Body of pancreas (tissue), 4 donors: ENCODE measurements around the gene SFXN5. TPM values are rescaled to one million over a fixed set of nuclear protein-coding genes. Genes with fewer than 3 reads are reported as not detected.

Experiments
- ATAC-seq: fragments of 150-250 bp; one replicate; pipeline ENCODE4 v1.9.1; 2016
- DNase-seq, 4 donors: peaks; one replicate each; pipeline ENCODE4 v3.0.0-alpha.2; 2019
- H3K27ac ChIP-seq, 4 donors: fragments of 200-600 bp; sonication (generic); 1 replicate in 3 of 4; 2 replicates in 1 of 4; pipeline versions ENCODE4 v1.5.1 to v1.6.1; 2016 to 2019; ENCODE audit warnings: mild to moderate bottlenecking in 1 of 4, mixed read lengths in 1 of 4, moderate library complexity in 1 of 4
- H3K27me3 ChIP-seq, 2 donors: fragments of 200-600 bp; sonication (generic); one replicate each; pipeline ENCODE4 v1.6.0; 2016; ENCODE audit warnings: mild to moderate bottlenecking in 1 of 2
- H3K36me3 ChIP-seq, 2 donors: fragments of 200-600 bp; sonication (generic); replicated peaks in 1 of 2; 2 replicates each; pipeline ENCODE4 v1.5.1; 2016; ENCODE audit warnings: low read depth in 2 of 2; ENCODE audit not compliant: insufficient read depth in 1 of 2
- H3K4me1 ChIP-seq: fragments of 200-600 bp; sonication (generic); one replicate; pipeline ENCODE4 v1.6.0; 2016
- H3K4me3 ChIP-seq, 2 donors: fragments of 200-600 bp; sonication (generic); 1 replicate in 1 of 2; 2 replicates in 1 of 2; pipeline ENCODE4 v1.5.1; 2016 to 2019
- H3K9me3 ChIP-seq, 3 donors: fragments of 200-600 bp; sonication (generic); 1 replicate in 2 of 3; 2 replicates in 1 of 3; pipeline ENCODE4 v1.5.1; 2016
- CTCF ChIP-seq, 7 experiments: fragments of 450-650 bp in 4 of 7; fragments of 200-600 bp in 3 of 7; sonication (generic) in 3 of 7; IDR thresholded peaks; one replicate each; pipeline ENCODE4 v1.5.1; 2016 to 2019; ENCODE audit warnings: antibody characterized with exemption in 7 of 7
- POLR2A ChIP-seq, 3 donors: fragments of 450-650 bp; IDR thresholded peaks; one replicate each; pipeline ENCODE4 v1.6.1; 2016; ENCODE audit warnings: antibody characterized with exemption in 3 of 3, mild to moderate bottlenecking in 2 of 3
- WGBS, 2 donors: methylation state at CpG; one replicate each; pipeline ENCODE4 v1.1.5; 2017; 5-methylcytosine and 5-hydroxymethylcytosine counted together
- intact Hi-C: fragments of 100-400 bp; cut with DNase I; formaldehyde crosslinking; loops from one replicate; pipeline ENCODE4 v1.15.1; 2023
- total RNA-seq, 2 donors: library from RNA; depleted of rRNA; stranded (reverse); fragments of >200 nt; gene quantifications; one replicate each; pipeline ENCODE4 v1.1.0, GENCODE V29; 2016

Gene SFXN5
- total RNA-seq, 2 donors from 2014 or later = 4.3 to 5.4 TPM

- no peak overlapping the region for H3K4me3 ChIP-seq
- intact Hi-C loops = no loop called here
- no peaks in the 10 kb centered on the region for H3K36me3 ChIP-seq
- ATAC-seq = no peak
- H3K27me3 ChIP-seq = no peaks in the 10 kb centered on the region
- DNase-seq = no peak
- no peaks in the 10 kb centered on the region for H3K9me3 ChIP-seq
- no peak overlapping the region for H3K27ac ChIP-seq
- no peak for TF ChIP-seq POLR2A (IDR thresholded peaks at IDR 0.05)
- no peak for TF ChIP-seq CTCF (IDR thresholded peaks at IDR 0.05)
- WGBS, 2 donors = 82 to 90% methylated on average over 4 of the region's 4 CpGs
- no peaks in the 10 kb centered on the region for H3K4me1 ChIP-seq
Measured at GRCh38 chr2:72949642-72950041, 121.9 kb downstream of the SFXN5 start.

- intact Hi-C loops = no loop called here
- Histone ChIP-seq H3K27ac (no peak overlapping the region), H3K36me3 (no peaks in the 10 kb centered on the region), H3K27me3 (no peaks in the 10 kb centered on the region), H3K4me1 (no peaks in the 10 kb centered on the region), H3K9me3 (no peaks in the 10 kb centered on the region), H3K4me3 (no peak overlapping the region)
- TF ChIP-seq CTCF (IDR thresholded peaks at IDR 0.05) (no peak), POLR2A (IDR thresholded peaks at IDR 0.05) (no peak)
- WGBS, 2 donors = 92 to 100% methylated on average over 2 of the region's 2 CpGs
- ATAC-seq = no peak
- no peak for DNase-seq
Measured at GRCh38 chr2:72949045-72949444, 122.5 kb downstream of the SFXN5 start.

GRCh38 chr2:72947952-72948830, 123.3 kb downstream of the SFXN5 start:
- Histone ChIP-seq H3K9me3 (no peaks in the 10 kb centered on the region), H3K27me3 (no peaks in the 10 kb centered on the region), H3K4me1 (no peaks in the 10 kb centered on the region), H3K4me3 (no peak overlapping the region), H3K36me3 (no peaks in the 10 kb centered on the region), H3K27ac (no peak overlapping the region)
- intact Hi-C loops = no loop called here
- DNase-seq (no peak), ATAC-seq (no peak)
- TF ChIP-seq POLR2A (IDR thresholded peaks at IDR 0.05) (no peak), CTCF (IDR thresholded peaks at IDR 0.05) (no peak)
- WGBS, 2 donors = 89 to 91% methylated on average over 6 to 10 of the region's 10 CpGs

- ATAC-seq (no peak), DNase-seq (no peak)
- TF ChIP-seq POLR2A (IDR thresholded peaks at IDR 0.05) = no peak
- no peaks in the 10 kb centered on the region for H3K27me3 ChIP-seq
- 90 to 95% methylated on average over 9 of the region's 9 CpGs for WGBS, 2 donors
- no peak overlapping the region for H3K27ac ChIP-seq
- H3K4me3 ChIP-seq = no peak overlapping the region
- H3K9me3 ChIP-seq = no peaks in the 10 kb centered on the region
- intact Hi-C loops = no loop called here
- no peaks in the 10 kb centered on the region for H3K36me3 ChIP-seq
- no peaks in the 10 kb centered on the region for H3K4me1 ChIP-seq
Measured at GRCh38 chr2:72946466-72946865, 125.0 kb downstream of the SFXN5 start.

- H3K36me3 ChIP-seq = no peaks in the 10 kb centered on the region
- DNase-seq (no peak), ATAC-seq (no peak)
- 89 to 92% methylated on average over 9 of the region's 9 CpGs for WGBS, 2 donors
- H3K4me3 ChIP-seq = no peak overlapping the region
- no peak overlapping the region for H3K27ac ChIP-seq
- no peaks in the 10 kb centered on the region for H3K4me1 ChIP-seq
- intact Hi-C loops = no loop called here
- H3K9me3 ChIP-seq = no peaks in the 10 kb centered on the region
- TF ChIP-seq CTCF (IDR thresholded peaks at IDR 0.05) (no peak), POLR2A (IDR thresholded peaks at IDR 0.05) (no peak)
- H3K27me3 ChIP-seq = no peaks in the 10 kb centered on the region
Measured at GRCh38 chr2:72945450-72946019, 126.0 kb downstream of the SFXN5 start.
